Inflammatory macrophage treated with lipopolysaccharide for 4 hours (primary cell): Measurements from ENCODE around the gene ST14.
"Not testable (repeated sequence)": the region's sequence is repeated elsewhere in the genome, so short reads cannot be mapped to it uniquely, and the experiment has no call there.

ENCODE experiments used
- DNase-seq: peaks from one replicate; pipeline ENCODE4 v3.0.0-alpha.2; 2020

ST14 gene

GRCh38 chr11:130209954-130210854 is 50.6 kb downstream of the ST14 start:
- no peak for DNase-seq

GRCh38 chr11:130211144-130211543 is 51.6 kb downstream of the ST14 start:
- DNase-seq = no peak

- DNase-seq = no peak
These were observed 52.3 kb downstream of the ST14 start for GRCh38 chr11:130211781-130212401.

GRCh38 chr11:130212431-130212961 is 52.9 kb downstream of the ST14 start:
- no peak for DNase-seq

GRCh38 chr11:130213143-130213978 is 53.8 kb downstream of the ST14 start:
- DNase-seq = peak; percentile 47

GRCh38 chr11:130213979-130214281 is 54.3 kb downstream of the ST14 start:
- no peak for DNase-seq

- no peak for DNase-seq
These were observed 55.4 kb downstream of the ST14 start for GRCh38 chr11:130214861-130215530.

GRCh38 chr11:130215531-130216220 is 56.1 kb downstream of the ST14 start:
- DNase-seq = no peak

GRCh38 chr11:130216221-130216550 is 56.6 kb downstream of the ST14 start:
- no peak for DNase-seq

GRCh38 chr11:130216591-130217132 is 57.1 kb downstream of the ST14 start:
- no peak for DNase-seq

GRCh38 chr11:130217133-130218031 is 57.8 kb downstream of the ST14 start:
- DNase-seq = no peak

GRCh38 chr11:130218501-130219070 is 59.0 kb downstream of the ST14 start:
- DNase-seq = no peak

GRCh38 chr11:130219148-130219547 is 59.6 kb downstream of the ST14 start:
- DNase-seq = no peak

GRCh38 chr11:130220311-130221035 is 60.9 kb downstream of the ST14 start:
- DNase-seq = peak; percentile 6

- no peak for DNase-seq
These were observed 63.8 kb downstream of the ST14 start for GRCh38 chr11:130223291-130223971.

GRCh38 chr11:130227373-130227772 is 67.8 kb downstream of the ST14 start:
- DNase-seq = no peak

GRCh38 chr11:130233486-130233885 is 73.9 kb downstream of the ST14 start:
- not testable (repeated sequence) for DNase-seq

- DNase-seq = not testable (repeated sequence)
These were observed 74.3 kb downstream of the ST14 start for GRCh38 chr11:130233888-130234287.

GRCh38 chr11:130234315-130234714 is 74.7 kb downstream of the ST14 start:
- no peak for DNase-seq
